ENCODE measurements around the gene KIAA0930. TPM values are rescaled to one million over a fixed set of nuclear protein-coding genes. Genes with fewer than 3 reads are reported as not detected.
"Not testable (repeated sequence)": the region's sequence is repeated elsewhere in the genome, so short reads cannot be mapped to it uniquely, and the experiment has no call there.

Gene KIAA0930
- total RNA-seq, 1 experiment from 2014 or later: 61.9 TPM

DNA sequence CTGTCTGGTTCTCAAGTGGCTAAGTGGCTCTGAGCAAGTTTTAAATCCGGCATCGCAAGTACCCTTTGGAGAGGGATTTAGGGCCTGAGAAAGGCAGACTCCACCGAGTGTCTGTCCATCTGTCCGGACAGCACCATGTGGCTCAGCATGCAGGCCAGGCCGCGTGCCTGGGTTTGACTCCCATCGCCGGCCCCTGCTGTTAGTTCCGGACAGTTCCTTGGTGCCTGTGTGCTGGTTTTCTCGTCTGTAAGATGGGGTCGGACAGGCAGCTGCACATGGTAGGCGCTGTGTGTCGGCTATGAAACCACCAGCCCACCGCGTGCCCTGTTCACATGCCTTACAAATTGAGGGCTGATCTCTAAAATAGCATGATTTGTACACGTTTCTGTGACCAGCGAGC is 46.0 kb downstream of the KIAA0930 start:
- POLR2A ChIA-PET: no interaction called here
- no peaks in the 10 kb centered on the region for H3K27me3 Mint-ChIP-seq (ENCODE audit: insufficient read depth, unreplicated experiment)

DNA sequence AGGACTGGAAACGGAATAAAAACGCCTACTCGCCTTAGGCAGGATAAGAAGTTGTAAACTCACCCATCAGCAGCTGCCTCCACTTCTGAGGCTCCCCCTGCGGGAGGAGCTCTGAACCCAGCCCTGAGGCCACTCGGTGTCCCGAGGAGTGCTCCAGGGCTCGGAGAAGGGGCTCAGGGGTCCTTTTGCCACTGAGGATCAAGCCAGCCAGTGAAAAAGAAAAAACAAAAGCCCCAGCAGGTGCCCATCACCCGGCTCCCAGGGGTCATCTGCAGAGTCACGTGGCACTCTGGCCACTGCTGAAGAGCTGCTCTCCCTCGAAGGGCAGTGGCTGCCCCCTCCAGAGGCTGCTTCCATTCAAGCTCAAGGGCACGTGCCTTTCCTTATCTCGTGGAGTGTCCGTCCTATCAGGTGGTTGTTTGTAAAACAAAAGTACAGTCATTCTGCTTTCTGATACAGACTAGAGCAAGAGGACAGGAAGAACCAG is 48.0 kb downstream of the KIAA0930 start:
- ChIA-PET CTCF (interaction anchor here (0.5 to 0.7 kb wide), 3 partner anchors 15 to 241 kb away, joined by 3 to 9 read pairs (median 3); no protein-coding TSS in a partner anchor), POLR2A (interaction anchor here (0.7 kb wide), 1 partner anchor 829 kb away, joined by 4 read pairs; no protein-coding TSS in a partner anchor)
- H3K4me1 Mint-ChIP-seq (ENCODE audit: insufficient read depth, unreplicated experiment): no peaks in the 10 kb centered on the region
- no peak overlapping the region for H3K4me3 Mint-ChIP-seq (ENCODE audit: unreplicated experiment)
- TF ChIP-seq, protein P1, sequence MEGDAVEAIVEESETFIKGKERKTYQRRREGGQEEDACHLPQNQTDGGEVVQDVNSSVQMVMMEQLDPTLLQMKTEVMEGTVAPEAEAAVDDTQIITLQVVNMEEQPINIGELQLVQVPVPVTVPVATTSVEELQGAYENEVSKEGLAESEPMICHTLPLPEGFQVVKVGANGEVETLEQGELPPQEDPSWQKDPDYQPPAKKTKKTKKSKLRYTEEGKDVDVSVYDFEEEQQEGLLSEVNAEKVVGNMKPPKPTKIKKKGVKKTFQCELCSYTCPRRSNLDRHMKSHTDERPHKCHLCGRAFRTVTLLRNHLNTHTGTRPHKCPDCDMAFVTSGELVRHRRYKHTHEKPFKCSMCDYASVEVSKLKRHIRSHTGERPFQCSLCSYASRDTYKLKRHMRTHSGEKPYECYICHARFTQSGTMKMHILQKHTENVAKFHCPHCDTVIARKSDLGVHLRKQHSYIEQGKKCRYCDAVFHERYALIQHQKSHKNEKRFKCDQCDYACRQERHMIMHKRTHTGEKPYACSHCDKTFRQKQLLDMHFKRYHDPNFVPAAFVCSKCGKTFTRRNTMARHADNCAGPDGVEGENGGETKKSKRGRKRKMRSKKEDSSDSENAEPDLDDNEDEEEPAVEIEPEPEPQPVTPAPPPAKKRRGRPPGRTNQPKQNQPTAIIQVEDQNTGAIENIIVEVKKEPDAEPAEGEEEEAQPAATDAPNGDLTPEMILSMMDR (IDR thresholded peaks at IDR 0.05; ENCODE audit: unreplicated experiment): no peak
- intact Hi-C loops (cut with micrococcal nuclease): no loop called here
- BruUV-seq (replicated peaks): no TSS peak
- no peaks in the 10 kb centered on the region for H3K9me3 Mint-ChIP-seq (ENCODE audit: unreplicated experiment)
- no peak for DNase-seq (ENCODE audit: unreplicated experiment)
- no peak overlapping the region for H3K27ac Mint-ChIP-seq (ENCODE audit: low read depth, unreplicated experiment)
- H3K27me3 Mint-ChIP-seq (ENCODE audit: insufficient read depth, unreplicated experiment): no peaks in the 10 kb centered on the region
- peaks cover 58% of the 10 kb centered on the region for H3K36me3 Mint-ChIP-seq (ENCODE audit: insufficient read depth, unreplicated experiment)

More for the DNA sequence above, 46.0 kb downstream of the KIAA0930 start:
- Mint-ChIP-seq H3K27ac (ENCODE audit: low read depth, unreplicated experiment) (no peak overlapping the region), H3K36me3 (ENCODE audit: insufficient read depth, unreplicated experiment) (peaks cover 62% of the 10 kb centered on the region), H3K4me1 (ENCODE audit: insufficient read depth, unreplicated experiment) (no peaks in the 10 kb centered on the region), H3K4me3 (ENCODE audit: unreplicated experiment) (no peak overlapping the region), H3K9me3 (ENCODE audit: unreplicated experiment) (no peaks in the 10 kb centered on the region)
- no TSS peak for BruUV-seq (replicated peaks)
- intact Hi-C loops (cut with micrococcal nuclease): no loop called here
- no peak for DNase-seq (ENCODE audit: unreplicated experiment)
- TF ChIP-seq, protein P1 (IDR thresholded peaks at IDR 0.05; ENCODE audit: unreplicated experiment): no peak
- CTCF ChIA-PET: no interaction called here

DNA sequence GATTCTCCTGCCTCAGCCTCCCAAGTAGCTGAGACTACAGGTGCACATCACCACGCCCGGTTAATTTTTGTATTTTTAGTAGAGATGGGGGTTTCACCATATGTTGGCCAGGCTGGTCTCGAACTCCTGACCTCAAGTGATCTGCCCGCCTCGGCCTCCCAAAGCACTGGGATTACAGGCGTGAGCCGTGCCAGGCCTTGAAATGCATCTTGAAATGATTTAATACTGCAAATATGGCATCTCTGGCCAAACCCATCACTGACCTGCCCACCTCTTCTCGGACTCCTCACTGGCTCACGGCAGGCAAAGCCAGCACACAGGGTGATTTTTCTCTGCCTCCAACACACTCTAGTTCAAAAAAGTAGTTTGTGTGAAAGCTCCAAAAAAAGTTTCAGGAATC is 48.9 kb downstream of the KIAA0930 start:
- H3K4me1 Mint-ChIP-seq (ENCODE audit: insufficient read depth, unreplicated experiment); intact Hi-C loops (cut with micrococcal nuclease); H3K4me3 Mint-ChIP-seq (ENCODE audit: unreplicated experiment); BruUV-seq (replicated peaks); DNase-seq (ENCODE audit: unreplicated experiment); H3K27ac Mint-ChIP-seq (ENCODE audit: low read depth, unreplicated experiment); H3K27me3 Mint-ChIP-seq (ENCODE audit: insufficient read depth, unreplicated experiment); H3K9me3 Mint-ChIP-seq (ENCODE audit: unreplicated experiment): not testable (repeated sequence)
- ChIA-PET CTCF (interaction anchor here (0.6 to 0.7 kb wide), 4 partner anchors 15 to 56 kb away, joined by 3 to 4 read pairs (median 3); partner anchors contain the start of gene NUP50), POLR2A (interaction anchor here (0.7 kb wide), 1 partner anchor 25 kb away, joined by 3 read pairs; no protein-coding TSS in a partner anchor)
- H3K36me3 Mint-ChIP-seq (ENCODE audit: insufficient read depth, unreplicated experiment): peaks cover 60% of the 10 kb centered on the region

DNA sequence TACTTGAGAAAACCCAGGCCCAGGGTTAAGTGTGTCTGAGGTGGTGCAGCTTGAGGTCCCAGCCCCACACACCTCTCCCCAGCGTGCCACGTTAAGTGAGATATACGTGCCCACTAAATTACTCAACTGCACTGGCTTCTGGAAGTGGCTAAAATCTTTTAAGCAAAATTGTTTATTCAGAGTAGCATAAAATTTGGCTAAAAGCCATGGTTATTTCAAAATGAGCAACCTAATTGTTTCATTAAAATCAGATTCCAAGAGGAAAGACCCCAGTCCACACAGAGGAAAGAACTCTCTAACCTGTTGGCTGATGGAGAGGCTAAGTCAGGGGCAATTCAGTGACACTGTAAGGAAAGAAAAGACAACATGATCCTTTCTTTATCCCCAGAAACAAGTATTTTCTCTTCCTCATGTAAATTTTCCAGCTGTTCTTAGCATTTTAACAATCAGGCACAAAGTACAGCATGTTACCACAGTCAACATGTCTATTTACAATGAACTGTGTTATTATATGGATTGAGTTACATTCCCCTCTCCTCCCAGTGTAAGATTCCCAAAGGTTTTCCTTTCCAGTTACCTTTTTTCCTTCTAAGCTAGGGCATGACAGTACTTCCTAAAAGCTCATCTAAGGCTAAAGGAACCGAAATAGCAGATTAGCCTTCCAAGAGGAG is 50.4 kb downstream of the KIAA0930 start:
- BruUV-seq (replicated peaks): no TSS peak
- no peak for DNase-seq (ENCODE audit: unreplicated experiment)
- H3K4me1 Mint-ChIP-seq (ENCODE audit: insufficient read depth, unreplicated experiment): peaks cover 6% of the 10 kb centered on the region
- ChIA-PET POLR2A (interaction anchor here (1.1 kb wide), 1 partner anchor 11 kb away, joined by 3 read pairs; no protein-coding TSS in a partner anchor), CTCF (no interaction called here)
- H3K9me3 Mint-ChIP-seq (ENCODE audit: unreplicated experiment): no peaks in the 10 kb centered on the region
- TF ChIP-seq, protein P1 (IDR thresholded peaks at IDR 0.05; ENCODE audit: unreplicated experiment): no peak
- intact Hi-C loops (cut with micrococcal nuclease): no loop called here
- no peaks in the 10 kb centered on the region for H3K27me3 Mint-ChIP-seq (ENCODE audit: insufficient read depth, unreplicated experiment)
- H3K4me3 Mint-ChIP-seq (ENCODE audit: unreplicated experiment): no peak overlapping the region
- H3K36me3 Mint-ChIP-seq (ENCODE audit: insufficient read depth, unreplicated experiment): peaks cover 57% of the 10 kb centered on the region
- H3K27ac Mint-ChIP-seq (ENCODE audit: low read depth, unreplicated experiment): no peak overlapping the region
